GM23338 (cell line): ENCODE measurements around the gene DDX41. TPM values are rescaled to one million over a fixed set of nuclear protein-coding genes. Genes with fewer than 3 reads are reported as not detected.

ENCODE experiments used
- ATAC-seq: fragments of 200-7000 bp; cut with Tn5 transposase; 3 replicates; pipeline ENCODE4 v1.9.1; 2020
- DNase-seq: peaks from one replicate; pipeline ENCODE4 v3.0.0-alpha.2; 2015; ENCODE audit warnings: low spot score
- H2AFZ ChIP-seq: fragments of 200-600 bp; sonication (generic); 2 replicates; pipeline ENCODE4 v1.8.0; 2016; ENCODE audit warnings: antibody characterized with exemption, mild to moderate bottlenecking, moderate library complexity
- H3F3A ChIP-seq: fragments of 200-600 bp; sonication (generic); replicated peaks from 2 replicates; pipeline ENCODE4 v1.8.0; 2017; ENCODE audit warnings: antibody characterized with exemption, mixed run types, low read depth
- H3K27ac ChIP-seq: fragments of 200-600 bp; sonication (generic); 2 replicates; pipeline ENCODE4 v1.6.1; 2016; ENCODE audit warnings: low read depth
- H3K27me3 ChIP-seq: fragments of 200-600 bp; sonication (generic); 2 replicates; pipeline ENCODE4 v1.8.0; 2016; ENCODE audit warnings: mild to moderate bottlenecking, mixed run types, moderate library complexity; ENCODE audit not compliant: insufficient read depth
- H3K36me3 ChIP-seq: fragments of 200-600 bp; sonication (generic); 2 replicates; pipeline ENCODE4 v1.8.0; 2016; ENCODE audit warnings: mild to moderate bottlenecking; ENCODE audit not compliant: insufficient read depth
- H3K4me1 ChIP-seq: fragments of 200-600 bp; sonication (generic); 2 replicates; pipeline ENCODE4 v1.8.0; 2016; ENCODE audit warnings: mild to moderate bottlenecking, moderate library complexity; ENCODE audit not compliant: insufficient read depth
- H3K4me2 ChIP-seq: fragments of 200-600 bp; sonication (generic); 2 replicates; pipeline ENCODE4 v1.7.1; 2017; ENCODE audit warnings: mixed run types
- H3K4me3 ChIP-seq: fragments of 200-600 bp; sonication (generic); 2 replicates; pipeline ENCODE4 v1.6.1; 2016; ENCODE audit warnings: mixed run types
- H3K79me2 ChIP-seq: fragments of 200-600 bp; sonication (generic); replicated peaks from 2 replicates; pipeline ENCODE4 v1.8.0; 2017; ENCODE audit warnings: mild to moderate bottlenecking; ENCODE audit not compliant: insufficient read depth
- H3K9me2 ChIP-seq: fragments of 200-600 bp; sonication (generic); 2 replicates; pipeline ENCODE4 v1.8.0; 2017; ENCODE audit not compliant: insufficient read depth
- H4K20me1 ChIP-seq: fragments of 200-600 bp; sonication (generic); replicated peaks from 2 replicates; pipeline ENCODE4 v1.8.0; 2017; ENCODE audit warnings: mild to moderate bottlenecking; ENCODE audit not compliant: insufficient read depth
- H3K27ac Mint-ChIP-seq: 2 replicates; pipeline ENCODE4 v1.8.0; 2020; ENCODE audit warnings: inconsistent platforms, mild to moderate bottlenecking, moderate library complexity, mixed read lengths
- H3K27me3 Mint-ChIP-seq: 3 replicates; pipeline ENCODE4 v1.8.0; 2022; ENCODE audit warnings: low read depth, mild to moderate bottlenecking, moderate library complexity, mixed read lengths, inconsistent platforms; ENCODE audit not compliant: insufficient read depth, poor library complexity
- H3K36me3 Mint-ChIP-seq: 3 replicates; pipeline ENCODE4 v1.8.0; 2021; ENCODE audit warnings: low read depth, mild to moderate bottlenecking, inconsistent platforms, moderate library complexity, mixed read lengths
- H3K4me1 Mint-ChIP-seq: 3 replicates; pipeline ENCODE4 v1.8.0; 2020; ENCODE audit warnings: mild to moderate bottlenecking, inconsistent platforms, mixed read lengths
- H3K4me3 Mint-ChIP-seq: 3 replicates; pipeline ENCODE4 v1.8.0; 2021; ENCODE audit warnings: moderate library complexity, mild to moderate bottlenecking, inconsistent platforms, mixed read lengths
- H3K9me3 Mint-ChIP-seq: 3 replicates; pipeline ENCODE4 v1.8.0; 2020; ENCODE audit warnings: moderate library complexity, mild to moderate bottlenecking, inconsistent platforms, mixed read lengths
- CREB1 ChIP-seq: fragments of 250-450 bp; sonication (Bioruptor Pico); IDR thresholded peaks from 2 replicates; pipeline ENCODE4 v1.5.0; 2020; ENCODE audit warnings: low read depth, mild to moderate bottlenecking, moderate library complexity
- EZH2 ChIP-seq: fragments of 200-600 bp; sonication (generic); IDR thresholded peaks from one replicate; pipeline ENCODE4 v1.8.0; 2017; ENCODE audit warnings: antibody characterized with exemption, mild to moderate bottlenecking, low read depth; ENCODE audit not compliant: unreplicated experiment
- EZH2phosphoT487 ChIP-seq: fragments of 200-600 bp; sonication (generic); IDR thresholded peaks from one replicate; pipeline ENCODE4 v1.8.1; 2018; ENCODE audit warnings: antibody characterized with exemption; ENCODE audit not compliant: unreplicated experiment
- JUNB ChIP-seq: IDR thresholded peaks from one replicate; pipeline ENCODE4 v1.6.1; 2016; ENCODE audit warnings: antibody characterized with exemption; ENCODE audit not compliant: unreplicated experiment
- NANOG ChIP-seq: IDR thresholded peaks from 2 replicates; pipeline ENCODE4 v1.6.1; 2016; ENCODE audit warnings: antibody characterized with exemption, borderline replicate concordance
- POLR2AphosphoS5 ChIP-seq: IDR thresholded peaks from 2 replicates; pipeline ENCODE4 v1.6.1; 2016; ENCODE audit warnings: antibody characterized with exemption, low read depth
- STAT1 ChIP-seq: IDR thresholded peaks from one replicate; pipeline ENCODE4 v1.6.1; 2016; ENCODE audit warnings: antibody characterized with exemption; ENCODE audit not compliant: unreplicated experiment
- ZNF114 ChIP-seq: fragments of 250-450 bp; sonication (Bioruptor Pico); IDR thresholded peaks from 2 replicates; pipeline ENCODE4 v1.5.0; 2020; ENCODE audit warnings: mild to moderate bottlenecking, moderate library complexity
- ZNF331 ChIP-seq: fragments of 250-450 bp; sonication (Bioruptor Pico); IDR thresholded peaks from 2 replicates; pipeline ENCODE4 v1.5.0; 2020; ENCODE audit warnings: low read depth, mild to moderate bottlenecking, moderate library complexity
- polyA plus RNA-seq: library from polyadenylated mRNA; unstranded; fragments of >200 nt; fragmentation: Nextera tagmentation; extraction: Ambion mirVana; gene quantifications from 2 replicates; pipeline ENCODE4 v1.2.1, GENCODE V29; 2016
- total RNA-seq: library from RNA; depleted of rRNA; stranded (reverse); fragments of >200 nt; shearing (Covaris generic); gene quantifications from 2 replicates; pipeline ENCODE4 v1.2.3, GENCODE V29; 2014
- TF ChIP-seq, protein P1 (sequence below), 2 experiments: fragments of 200-600 bp in 1 of 2; sonication (generic) in 1 of 2; conservative IDR thresholded peaks; 2 replicates each; pipeline versions ENCODE4 v1.5.1 to v1.6.1; 2016 to 2017; ENCODE audit warnings: antibody characterized with exemption in 2 of 2, low read depth in 2 of 2, mild to moderate bottlenecking in 2 of 2, moderate library complexity in 1 of 2
- TF ChIP-seq, protein P2 (sequence below): IDR thresholded peaks from one replicate; pipeline ENCODE4 v1.6.1; 2018; ENCODE audit warnings: antibody characterized with exemption; ENCODE audit not compliant: unreplicated experiment
- TF ChIP-seq, protein P3 (sequence below): IDR thresholded peaks from 2 replicates; pipeline ENCODE4 v1.6.1; 2016; ENCODE audit warnings: antibody characterized with exemption
- TF ChIP-seq, protein P4 (sequence below): fragments of 250-450 bp; sonication (Bioruptor Pico); IDR thresholded peaks from 2 replicates; pipeline ENCODE4 v1.5.0; 2020; ENCODE audit warnings: mild to moderate bottlenecking, moderate library complexity

The DDX41 gene
- total and polyA plus RNA-seq, 2 experiments from 2014 or later, result 67.1 to 139 TPM

DNA sequence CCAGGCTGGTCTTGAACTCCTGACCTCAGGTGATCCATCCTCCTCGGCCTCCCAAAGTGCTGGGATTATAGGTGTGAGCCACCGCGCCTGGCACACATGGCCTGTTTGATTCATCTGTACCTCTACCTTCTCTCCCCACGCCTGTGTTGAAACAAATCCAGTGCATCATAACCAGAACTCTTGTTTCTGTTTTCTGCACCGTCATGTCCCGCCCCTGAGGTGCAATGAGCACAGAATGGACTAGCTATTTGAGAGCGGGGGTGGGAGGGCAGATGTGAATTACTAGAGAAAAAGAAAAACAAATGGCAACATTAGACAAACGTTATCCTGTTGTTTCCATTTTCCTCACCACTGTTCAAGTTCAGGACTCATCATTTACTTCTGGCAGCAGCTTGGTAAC lies 48.3 kb upstream of the DDX41 start:
- Histone ChIP-seq H3K9me2 (no peaks in the 10 kb centered on the region), H3K4me3 (no peak overlapping the region), H3K27me3 (no peaks in the 10 kb centered on the region), H2AFZ (no peak overlapping the region), H3K4me1 (no peaks in the 10 kb centered on the region), H3K27ac (no peak overlapping the region), H4K20me1 (no peaks in the 10 kb centered on the region), H3F3A (no peaks in the 10 kb centered on the region), H3K36me3 (no peaks in the 10 kb centered on the region), H3K4me2 (no peak overlapping the region), H3K79me2 (no peaks in the 10 kb centered on the region)
- ATAC-seq, result no peak
- no peak for DNase-seq
- peaks cover 31% of the 10 kb centered on the region for H3K9me3 Mint-ChIP-seq
- peaks cover 5% of the 10 kb centered on the region; the same call in 2 of the 3 replicates for H3K36me3 Mint-ChIP-seq
- H3K4me1 Mint-ChIP-seq, result no peaks in the 10 kb centered on the region
- H3K27ac Mint-ChIP-seq, result no peak overlapping the region
- TF ChIP-seq, protein P1, sequence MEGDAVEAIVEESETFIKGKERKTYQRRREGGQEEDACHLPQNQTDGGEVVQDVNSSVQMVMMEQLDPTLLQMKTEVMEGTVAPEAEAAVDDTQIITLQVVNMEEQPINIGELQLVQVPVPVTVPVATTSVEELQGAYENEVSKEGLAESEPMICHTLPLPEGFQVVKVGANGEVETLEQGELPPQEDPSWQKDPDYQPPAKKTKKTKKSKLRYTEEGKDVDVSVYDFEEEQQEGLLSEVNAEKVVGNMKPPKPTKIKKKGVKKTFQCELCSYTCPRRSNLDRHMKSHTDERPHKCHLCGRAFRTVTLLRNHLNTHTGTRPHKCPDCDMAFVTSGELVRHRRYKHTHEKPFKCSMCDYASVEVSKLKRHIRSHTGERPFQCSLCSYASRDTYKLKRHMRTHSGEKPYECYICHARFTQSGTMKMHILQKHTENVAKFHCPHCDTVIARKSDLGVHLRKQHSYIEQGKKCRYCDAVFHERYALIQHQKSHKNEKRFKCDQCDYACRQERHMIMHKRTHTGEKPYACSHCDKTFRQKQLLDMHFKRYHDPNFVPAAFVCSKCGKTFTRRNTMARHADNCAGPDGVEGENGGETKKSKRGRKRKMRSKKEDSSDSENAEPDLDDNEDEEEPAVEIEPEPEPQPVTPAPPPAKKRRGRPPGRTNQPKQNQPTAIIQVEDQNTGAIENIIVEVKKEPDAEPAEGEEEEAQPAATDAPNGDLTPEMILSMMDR (conservative IDR thresholded peaks at IDR 0.05; ENCODE audit: low read depth in 2 of 2), result no peak
- TF ChIP-seq, protein P2, sequence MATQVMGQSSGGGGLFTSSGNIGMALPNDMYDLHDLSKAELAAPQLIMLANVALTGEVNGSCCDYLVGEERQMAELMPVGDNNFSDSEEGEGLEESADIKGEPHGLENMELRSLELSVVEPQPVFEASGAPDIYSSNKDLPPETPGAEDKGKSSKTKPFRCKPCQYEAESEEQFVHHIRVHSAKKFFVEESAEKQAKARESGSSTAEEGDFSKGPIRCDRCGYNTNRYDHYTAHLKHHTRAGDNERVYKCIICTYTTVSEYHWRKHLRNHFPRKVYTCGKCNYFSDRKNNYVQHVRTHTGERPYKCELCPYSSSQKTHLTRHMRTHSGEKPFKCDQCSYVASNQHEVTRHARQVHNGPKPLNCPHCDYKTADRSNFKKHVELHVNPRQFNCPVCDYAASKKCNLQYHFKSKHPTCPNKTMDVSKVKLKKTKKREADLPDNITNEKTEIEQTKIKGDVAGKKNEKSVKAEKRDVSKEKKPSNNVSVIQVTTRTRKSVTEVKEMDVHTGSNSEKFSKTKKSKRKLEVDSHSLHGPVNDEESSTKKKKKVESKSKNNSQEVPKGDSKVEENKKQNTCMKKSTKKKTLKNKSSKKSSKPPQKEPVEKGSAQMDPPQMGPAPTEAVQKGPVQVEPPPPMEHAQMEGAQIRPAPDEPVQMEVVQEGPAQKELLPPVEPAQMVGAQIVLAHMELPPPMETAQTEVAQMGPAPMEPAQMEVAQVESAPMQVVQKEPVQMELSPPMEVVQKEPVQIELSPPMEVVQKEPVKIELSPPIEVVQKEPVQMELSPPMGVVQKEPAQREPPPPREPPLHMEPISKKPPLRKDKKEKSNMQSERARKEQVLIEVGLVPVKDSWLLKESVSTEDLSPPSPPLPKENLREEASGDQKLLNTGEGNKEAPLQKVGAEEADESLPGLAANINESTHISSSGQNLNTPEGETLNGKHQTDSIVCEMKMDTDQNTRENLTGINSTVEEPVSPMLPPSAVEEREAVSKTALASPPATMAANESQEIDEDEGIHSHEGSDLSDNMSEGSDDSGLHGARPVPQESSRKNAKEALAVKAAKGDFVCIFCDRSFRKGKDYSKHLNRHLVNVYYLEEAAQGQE, result no peak
- TF ChIP-seq, protein P3, sequence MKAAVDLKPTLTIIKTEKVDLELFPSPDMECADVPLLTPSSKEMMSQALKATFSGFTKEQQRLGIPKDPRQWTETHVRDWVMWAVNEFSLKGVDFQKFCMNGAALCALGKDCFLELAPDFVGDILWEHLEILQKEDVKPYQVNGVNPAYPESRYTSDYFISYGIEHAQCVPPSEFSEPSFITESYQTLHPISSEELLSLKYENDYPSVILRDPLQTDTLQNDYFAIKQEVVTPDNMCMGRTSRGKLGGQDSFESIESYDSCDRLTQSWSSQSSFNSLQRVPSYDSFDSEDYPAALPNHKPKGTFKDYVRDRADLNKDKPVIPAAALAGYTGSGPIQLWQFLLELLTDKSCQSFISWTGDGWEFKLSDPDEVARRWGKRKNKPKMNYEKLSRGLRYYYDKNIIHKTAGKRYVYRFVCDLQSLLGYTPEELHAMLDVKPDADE, result no peak
- TF ChIP-seq POLR2AphosphoS5 (no peak), EZH2 (no peak), NANOG (no peak), ZNF331 (CRISPR knock-in tag) (no peak), STAT1 (no peak), EZH2phosphoT487 (no peak), JUNB (no peak), CREB1 (CRISPR knock-in tag) (no peak), ZNF114 (no peak)
- TF ChIP-seq, protein P4, sequence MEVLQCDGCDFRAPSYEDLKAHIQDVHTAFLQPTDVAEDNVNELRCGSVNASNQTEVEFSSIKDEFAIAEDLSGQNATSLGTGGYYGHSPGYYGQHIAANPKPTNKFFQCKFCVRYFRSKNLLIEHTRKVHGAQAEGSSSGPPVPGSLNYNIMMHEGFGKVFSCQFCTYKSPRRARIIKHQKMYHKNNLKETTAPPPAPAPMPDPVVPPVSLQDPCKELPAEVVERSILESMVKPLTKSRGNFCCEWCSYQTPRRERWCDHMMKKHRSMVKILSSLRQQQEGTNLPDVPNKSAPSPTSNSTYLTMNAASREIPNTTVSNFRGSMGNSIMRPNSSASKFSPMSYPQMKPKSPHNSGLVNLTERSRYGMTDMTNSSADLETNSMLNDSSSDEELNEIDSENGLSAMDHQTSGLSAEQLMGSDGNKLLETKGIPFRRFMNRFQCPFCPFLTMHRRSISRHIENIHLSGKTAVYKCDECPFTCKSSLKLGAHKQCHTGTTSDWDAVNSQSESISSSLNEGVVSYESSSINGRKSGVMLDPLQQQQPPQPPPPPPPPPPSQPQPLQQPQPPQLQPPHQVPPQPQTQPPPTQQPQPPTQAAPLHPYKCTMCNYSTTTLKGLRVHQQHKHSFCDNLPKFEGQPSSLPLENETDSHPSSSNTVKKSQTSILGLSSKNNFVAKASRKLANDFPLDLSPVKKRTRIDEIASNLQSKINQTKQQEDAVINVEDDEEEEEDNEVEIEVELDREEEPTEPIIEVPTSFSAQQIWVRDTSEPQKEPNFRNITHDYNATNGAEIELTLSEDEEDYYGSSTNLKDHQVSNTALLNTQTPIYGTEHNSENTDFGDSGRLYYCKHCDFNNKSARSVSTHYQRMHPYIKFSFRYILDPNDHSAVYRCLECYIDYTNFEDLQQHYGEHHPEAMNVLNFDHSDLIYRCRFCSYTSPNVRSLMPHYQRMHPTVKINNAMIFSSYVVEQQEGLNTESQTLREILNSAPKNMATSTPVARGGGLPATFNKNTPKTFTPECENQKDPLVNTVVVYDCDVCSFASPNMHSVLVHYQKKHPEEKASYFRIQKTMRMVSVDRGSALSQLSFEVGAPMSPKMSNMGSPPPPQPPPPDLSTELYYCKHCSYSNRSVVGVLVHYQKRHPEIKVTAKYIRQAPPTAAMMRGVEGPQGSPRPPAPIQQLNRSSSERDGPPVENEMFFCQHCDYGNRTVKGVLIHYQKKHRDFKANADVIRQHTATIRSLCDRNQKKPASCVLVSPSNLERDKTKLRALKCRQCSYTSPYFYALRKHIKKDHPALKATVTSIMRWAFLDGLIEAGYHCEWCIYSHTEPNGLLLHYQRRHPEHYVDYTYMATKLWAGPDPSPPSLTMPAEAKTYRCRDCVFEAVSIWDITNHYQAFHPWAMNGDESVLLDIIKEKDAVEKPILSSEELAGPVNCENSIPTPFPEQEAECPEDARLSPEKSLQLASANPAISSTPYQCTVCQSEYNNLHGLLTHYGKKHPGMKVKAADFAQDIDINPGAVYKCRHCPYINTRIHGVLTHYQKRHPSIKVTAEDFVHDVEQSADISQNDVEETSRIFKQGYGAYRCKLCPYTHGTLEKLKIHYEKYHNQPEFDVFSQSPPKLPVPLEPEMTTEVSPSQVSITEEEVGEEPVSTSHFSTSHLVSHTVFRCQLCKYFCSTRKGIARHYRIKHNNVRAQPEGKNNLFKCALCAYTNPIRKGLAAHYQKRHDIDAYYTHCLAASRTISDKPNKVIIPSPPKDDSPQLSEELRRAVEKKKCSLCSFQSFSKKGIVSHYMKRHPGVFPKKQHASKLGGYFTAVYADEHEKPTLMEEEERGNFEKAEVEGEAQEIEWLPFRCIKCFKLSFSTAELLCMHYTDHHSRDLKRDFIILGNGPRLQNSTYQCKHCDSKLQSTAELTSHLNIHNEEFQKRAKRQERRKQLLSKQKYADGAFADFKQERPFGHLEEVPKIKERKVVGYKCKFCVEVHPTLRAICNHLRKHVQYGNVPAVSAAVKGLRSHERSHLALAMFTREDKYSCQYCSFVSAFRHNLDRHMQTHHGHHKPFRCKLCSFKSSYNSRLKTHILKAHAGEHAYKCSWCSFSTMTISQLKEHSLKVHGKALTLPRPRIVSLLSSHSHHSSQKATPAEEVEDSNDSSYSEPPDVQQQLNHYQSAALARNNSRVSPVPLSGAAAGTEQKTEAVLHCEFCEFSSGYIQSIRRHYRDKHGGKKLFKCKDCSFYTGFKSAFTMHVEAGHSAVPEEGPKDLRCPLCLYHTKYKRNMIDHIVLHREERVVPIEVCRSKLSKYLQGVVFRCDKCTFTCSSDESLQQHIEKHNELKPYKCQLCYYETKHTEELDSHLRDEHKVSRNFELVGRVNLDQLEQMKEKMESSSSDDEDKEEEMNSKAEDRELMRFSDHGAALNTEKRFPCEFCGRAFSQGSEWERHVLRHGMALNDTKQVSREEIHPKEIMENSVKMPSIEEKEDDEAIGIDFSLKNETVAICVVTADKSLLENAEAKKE (CRISPR knock-in tag), result no peak
- H3K27me3 Mint-ChIP-seq, result peaks cover 12% of the 10 kb centered on the region
- H3K4me3 Mint-ChIP-seq, result no peak overlapping the region
